H9 (cell line): ENCODE data around the gene FBLN1. TPM values are rescaled to one million over a fixed set of nuclear protein-coding genes. Genes with fewer than 3 reads are reported as not detected.
A peak's percentile ranks its signal among the peaks of the same experiment; 100 is the strongest.
"Not testable (repeated sequence)": the region's sequence is repeated elsewhere in the genome, so short reads cannot be mapped to it uniquely, and the experiment has no call there.

Experiments used
- DNase-seq: peaks from one replicate; pipeline ENCODE4 v3.0.0-alpha.2; 2017
- H2AFZ ChIP-seq: one replicate; pipeline ENCODE4 v1.6.1; 2013; ENCODE audit warnings: mild to moderate bottlenecking, low read length, control low read depth, moderate library complexity
- H2AK5ac ChIP-seq: 2 replicates; pipeline ENCODE4 v1.6.1; 2013; ENCODE audit warnings: low read length, control low read depth, mixed read lengths; ENCODE audit not compliant: insufficient read length
- H2BK120ac ChIP-seq: one replicate; pipeline ENCODE4 v1.6.1; 2013; ENCODE audit warnings: low read depth, mild to moderate bottlenecking, low read length, control low read depth, inconsistent platforms; ENCODE audit not compliant: poor library complexity, severe bottlenecking
- H2BK12ac ChIP-seq: 2 replicates; pipeline ENCODE4 v1.6.1; 2013; ENCODE audit warnings: low read length, control low read depth, mixed read lengths, low read depth; ENCODE audit not compliant: insufficient read length
- H2BK15ac ChIP-seq: 2 replicates; pipeline ENCODE4 v1.6.1; 2013; ENCODE audit warnings: low read depth, low read length, control low read depth
- H2BK20ac ChIP-seq: one replicate; pipeline ENCODE4 v1.6.1; 2013; ENCODE audit warnings: low read depth, mild to moderate bottlenecking, low read length, control low read depth, inconsistent platforms; ENCODE audit not compliant: poor library complexity, severe bottlenecking
- H2BK5ac ChIP-seq: 2 replicates; pipeline ENCODE4 v1.6.1; 2013; ENCODE audit warnings: low read length, control low read depth, mixed read lengths; ENCODE audit not compliant: insufficient read length
- H3K14ac ChIP-seq: 2 replicates; pipeline ENCODE4 v1.6.1; 2013; ENCODE audit warnings: low read length, control low read depth; ENCODE audit not compliant: insufficient read depth
- H3K18ac ChIP-seq: 2 replicates; pipeline ENCODE4 v1.6.1; 2013; ENCODE audit warnings: low read depth, mild to moderate bottlenecking, mixed read lengths, low read length, control low read depth; ENCODE audit not compliant: insufficient read length
- H3K23ac ChIP-seq: 2 replicates; pipeline ENCODE4 v1.6.1; 2013; ENCODE audit warnings: low read length, control low read depth, mixed read lengths, low read depth; ENCODE audit not compliant: insufficient read length
- H3K23me2 ChIP-seq: 2 replicates; pipeline ENCODE4 v1.6.1; 2013; ENCODE audit warnings: low read depth, mild to moderate bottlenecking, mixed read lengths, low read length, control low read depth; ENCODE audit not compliant: insufficient read length, poor library complexity, severe bottlenecking
- H3K27ac ChIP-seq: 2 replicates; pipeline ENCODE4 v1.5.1; 2013; ENCODE audit warnings: low read length, control low read depth, mixed read lengths, low read depth; ENCODE audit not compliant: insufficient read length
- H3K27me3 ChIP-seq: 2 replicates; pipeline ENCODE4 v1.6.1; 2013; ENCODE audit warnings: low read length, control low read depth, inconsistent platforms; ENCODE audit not compliant: insufficient read depth
- H3K4ac ChIP-seq: 2 replicates; pipeline ENCODE4 v1.6.1; 2013; ENCODE audit warnings: low read depth, mild to moderate bottlenecking, control low read depth, inconsistent platforms, low read length, moderate library complexity
- H3K4me1 ChIP-seq: 2 replicates; pipeline ENCODE4 v1.6.1; 2013; ENCODE audit warnings: low read length, control low read depth, inconsistent platforms; ENCODE audit not compliant: insufficient read depth
- H3K4me2 ChIP-seq: 2 replicates; pipeline ENCODE4 v1.6.1; 2013; ENCODE audit warnings: low read length, control low read depth, mixed read lengths; ENCODE audit not compliant: insufficient read length, insufficient read depth
- H3K56ac ChIP-seq: 2 replicates; pipeline ENCODE4 v1.6.1; 2013; ENCODE audit warnings: low read depth, mild to moderate bottlenecking, mixed read lengths, low read length, control low read depth; ENCODE audit not compliant: insufficient read length
- H3K79me1 ChIP-seq: 2 replicates; pipeline ENCODE4 v1.6.1; 2013; ENCODE audit warnings: low read depth, mild to moderate bottlenecking, moderate library complexity, low read length, control low read depth, inconsistent platforms; ENCODE audit not compliant: insufficient read depth, poor library complexity, severe bottlenecking
- H3K79me2 ChIP-seq: 2 replicates; pipeline ENCODE4 v1.6.1; 2013; ENCODE audit warnings: low read length, control low read depth, inconsistent platforms; ENCODE audit not compliant: insufficient read depth
- H3K9ac ChIP-seq: 2 replicates; pipeline ENCODE4 v1.6.1; 2013; ENCODE audit warnings: low read length, control low read depth, mixed read lengths; ENCODE audit not compliant: insufficient read length; ENCODE audit errors: extremely low read depth
- H3K9me3 ChIP-seq: one replicate; pipeline ENCODE4 v1.6.1; 2013; ENCODE audit warnings: low read depth, low read length, inconsistent platforms; ENCODE audit not compliant: control insufficient read depth
- H3T11ph ChIP-seq: one replicate; pipeline ENCODE4 v1.6.1; 2013; ENCODE audit warnings: mild to moderate bottlenecking, low read length, control low read depth, inconsistent platforms
- H4K20me1 ChIP-seq: one replicate; pipeline ENCODE4 v1.6.1; 2013; ENCODE audit not compliant: control insufficient read depth, insufficient read length, insufficient read depth
- H4K5ac ChIP-seq: 2 replicates; pipeline ENCODE4 v1.6.1; 2013; ENCODE audit warnings: low read depth, mild to moderate bottlenecking, mixed read lengths, low read length, control low read depth; ENCODE audit not compliant: insufficient read length
- H4K8ac ChIP-seq: replicated peaks from 2 replicates; pipeline ENCODE4 v1.6.1; 2013; ENCODE audit warnings: low read length, control low read depth, mixed read lengths, low read depth; ENCODE audit not compliant: insufficient read length
- H4K91ac ChIP-seq: 2 replicates; pipeline ENCODE4 v1.6.1; 2013; ENCODE audit warnings: low read depth, mild to moderate bottlenecking, moderate library complexity, mixed read lengths, low read length, control low read depth; ENCODE audit not compliant: insufficient read length
- H3K27ac Mint-ChIP-seq, 3 experiments: 2 replicates in 2 of 3; 3 replicates in 1 of 3; pipeline ENCODE4 v1.8.0; 2020 to 2021; ENCODE audit warnings: mixed read lengths in 3 of 3, mild to moderate bottlenecking in 1 of 3, moderate library complexity in 1 of 3
- H3K27me3 Mint-ChIP-seq: 2 replicates; pipeline ENCODE4 v1.8.0; 2021; ENCODE audit warnings: low read depth, mild to moderate bottlenecking, moderate library complexity, mixed read lengths
- H3K36me3 Mint-ChIP-seq, 3 experiments: 2 replicates in 2 of 3; 3 replicates in 1 of 3; pipeline ENCODE4 v1.8.0; 2020 to 2021; ENCODE audit warnings: low read depth in 3 of 3, mixed read lengths in 3 of 3; ENCODE audit not compliant: insufficient read depth in 1 of 3
- H3K4me1 Mint-ChIP-seq, 2 experiments: 2 replicates each; pipeline ENCODE4 v1.8.0; 2020; ENCODE audit warnings: mixed read lengths in 2 of 2
- H3K4me3 Mint-ChIP-seq, 2 experiments: 2 replicates in 1 of 2; 3 replicates in 1 of 2; pipeline ENCODE4 v1.8.0; 2020 to 2021; ENCODE audit warnings: mild to moderate bottlenecking in 2 of 2, mixed read lengths in 2 of 2, moderate library complexity in 1 of 2
- H3K9me3 Mint-ChIP-seq, 2 experiments: 2 replicates in 1 of 2; 3 replicates in 1 of 2; pipeline ENCODE4 v1.8.0; 2020; ENCODE audit warnings: mild to moderate bottlenecking in 2 of 2, mixed read lengths in 2 of 2, moderate library complexity in 1 of 2
- WGBS: extraction: QIAGEN DNeasy Blood & Tissue Kit; methylation state at CpG from one replicate; pipeline ENCODE4 v1.1.7; 2013; ENCODE audit warnings: missing lambda C conversion rate, low lambda C conversion rate, mixed read lengths; ENCODE audit not compliant: insufficient read length; ENCODE audit errors: extremely low coverage; 5-methylcytosine and 5-hydroxymethylcytosine counted together
- total RNA-seq: library from RNA; stranded (reverse); gene quantifications from 2 replicates; pipeline ENCODE4 v1.2.1, GENCODE V29; 2021
- TF ChIP-seq, protein P1 (sequence below): fragments of 200-600 bp; sonication (generic); conservative IDR thresholded peaks from 3 replicates; pipeline ENCODE4 v1.8.0; 2021; ENCODE audit warnings: antibody characterized with exemption, mild to moderate bottlenecking

FBLN1 gene
- total RNA-seq, 1 experiment from 2014 or later, result 140 TPM

DNA sequence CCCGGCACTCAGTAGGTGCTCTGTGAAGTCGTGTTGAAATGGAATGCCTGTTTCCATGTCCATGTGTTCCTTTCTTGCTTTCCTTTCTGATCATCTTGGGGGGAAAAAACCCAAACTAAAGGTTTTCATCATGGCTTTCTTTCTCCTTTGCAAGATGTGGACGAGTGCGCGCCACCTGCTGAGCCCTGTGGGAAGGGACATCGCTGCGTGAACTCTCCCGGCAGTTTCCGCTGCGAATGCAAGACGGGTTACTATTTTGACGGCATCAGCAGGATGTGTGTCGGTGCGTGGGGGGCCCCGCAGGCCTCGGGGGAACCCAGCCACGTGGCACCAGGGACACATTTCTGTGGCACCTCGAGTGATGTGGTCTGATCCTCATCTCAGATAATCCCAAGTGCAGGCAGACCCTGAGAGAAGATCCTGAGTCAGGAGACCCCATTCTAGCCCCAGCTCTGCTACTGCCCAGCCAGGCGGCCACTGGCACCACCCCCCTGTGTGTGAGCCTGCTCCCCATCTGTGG lies 39.4 kb downstream of the FBLN1 start:
- Histone ChIP-seq H4K91ac (no peak overlapping the region), H2BK20ac (no peak overlapping the region), H3K14ac (no peak overlapping the region), H3T11ph (no peak overlapping the region), H2AK5ac (no peak overlapping the region), H2BK12ac (no peak overlapping the region), H2BK15ac (no peak overlapping the region), H3K27me3 (no peaks in the 10 kb centered on the region), H3K23ac (no peak overlapping the region), H3K4me1 (no peaks in the 10 kb centered on the region), H4K8ac (no peak overlapping the region), H3K79me2 (no peaks in the 10 kb centered on the region), H3K18ac (no peak overlapping the region), H3K4me2 (no peak overlapping the region), H3K79me1 (no peaks in the 10 kb centered on the region), H2BK5ac (no peak overlapping the region), H2AFZ (no peak overlapping the region), H3K4ac (no peak overlapping the region), H3K9me3 (no peaks in the 10 kb centered on the region), H3K9ac (no peak overlapping the region), H2BK120ac (no peak overlapping the region), H3K56ac (no peak overlapping the region), H4K5ac (no peak overlapping the region), H4K20me1 (no peaks in the 10 kb centered on the region), H3K23me2 (no peaks in the 10 kb centered on the region), H3K27ac (no peak overlapping the region)
- Mint-ChIP-seq H3K4me1 (peaks cover 4 to 10% of the 10 kb centered on the region in 2 experiments), H3K27me3 (no peaks in the 10 kb centered on the region), H3K9me3 (no peaks in the 10 kb centered on the region), H3K36me3 (peaks cover 30 to 70% (median 60%) of the 10 kb centered on the region in 3 experiments), H3K4me3 (no peak overlapping the region), H3K27ac (peak overlapping the region in 1 of 3 experiments; percentile 85; a peak in 3 of 7 replicates)
- TF ChIP-seq, protein P1, sequence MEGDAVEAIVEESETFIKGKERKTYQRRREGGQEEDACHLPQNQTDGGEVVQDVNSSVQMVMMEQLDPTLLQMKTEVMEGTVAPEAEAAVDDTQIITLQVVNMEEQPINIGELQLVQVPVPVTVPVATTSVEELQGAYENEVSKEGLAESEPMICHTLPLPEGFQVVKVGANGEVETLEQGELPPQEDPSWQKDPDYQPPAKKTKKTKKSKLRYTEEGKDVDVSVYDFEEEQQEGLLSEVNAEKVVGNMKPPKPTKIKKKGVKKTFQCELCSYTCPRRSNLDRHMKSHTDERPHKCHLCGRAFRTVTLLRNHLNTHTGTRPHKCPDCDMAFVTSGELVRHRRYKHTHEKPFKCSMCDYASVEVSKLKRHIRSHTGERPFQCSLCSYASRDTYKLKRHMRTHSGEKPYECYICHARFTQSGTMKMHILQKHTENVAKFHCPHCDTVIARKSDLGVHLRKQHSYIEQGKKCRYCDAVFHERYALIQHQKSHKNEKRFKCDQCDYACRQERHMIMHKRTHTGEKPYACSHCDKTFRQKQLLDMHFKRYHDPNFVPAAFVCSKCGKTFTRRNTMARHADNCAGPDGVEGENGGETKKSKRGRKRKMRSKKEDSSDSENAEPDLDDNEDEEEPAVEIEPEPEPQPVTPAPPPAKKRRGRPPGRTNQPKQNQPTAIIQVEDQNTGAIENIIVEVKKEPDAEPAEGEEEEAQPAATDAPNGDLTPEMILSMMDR, result no peak
- no peak for DNase-seq
- no CpG with 5 or more reads among the region's 19 CpGs for WGBS

DNA sequence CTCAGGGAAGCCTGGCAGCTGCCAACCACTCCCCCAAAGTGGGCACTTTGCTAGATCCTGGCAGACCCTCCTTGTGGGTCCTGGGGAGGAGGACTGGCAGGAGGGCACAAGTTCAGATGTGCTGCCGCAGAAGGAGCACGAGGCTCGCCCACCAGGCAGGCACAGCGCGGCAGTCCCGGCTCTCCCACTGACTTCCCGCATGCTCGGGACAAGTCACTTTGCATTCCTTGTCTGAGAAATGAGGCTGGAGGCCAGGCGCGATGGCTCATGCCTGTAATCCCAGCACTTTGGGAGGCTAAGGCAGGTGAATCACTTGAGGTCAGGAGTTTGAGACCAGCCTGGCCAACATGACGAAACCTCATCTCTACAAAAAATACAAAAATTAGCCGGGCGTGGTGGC lies 40.1 kb downstream of the FBLN1 start:
- DNase-seq, H2BK12ac ChIP-seq, H3K27ac ChIP-seq, H3T11ph ChIP-seq, H3K27ac Mint-ChIP-seq, H4K91ac ChIP-seq, H2BK120ac ChIP-seq, H3K4me1 Mint-ChIP-seq, H2BK15ac ChIP-seq, H3K14ac ChIP-seq, H3K56ac ChIP-seq, H3K4ac ChIP-seq, H3K27me3 ChIP-seq, H3K4me3 Mint-ChIP-seq, H3K9me3 ChIP-seq, H2BK20ac ChIP-seq, H3K4me2 ChIP-seq, H3K23me2 ChIP-seq, H3K79me2 ChIP-seq, H3K18ac ChIP-seq, H4K20me1 ChIP-seq, H2AK5ac ChIP-seq, H3K27me3 Mint-ChIP-seq, H4K8ac ChIP-seq, H3K4me1 ChIP-seq, H3K23ac ChIP-seq, H4K5ac ChIP-seq, H3K79me1 ChIP-seq, H2AFZ ChIP-seq, H2BK5ac ChIP-seq, H3K9ac ChIP-seq, H3K9me3 Mint-ChIP-seq: not testable (repeated sequence)
- peaks cover 33 to 71% (median 64%) of the 10 kb centered on the region in 3 experiments for H3K36me3 Mint-ChIP-seq
- no CpG with 5 or more reads among the region's 13 CpGs for WGBS
